Esophagus muscularis mucosa (tissue), 3 donors: Measurements from ENCODE around the gene LIFR.

ENCODE experiments used
- POLR2A ChIP-seq: fragments of 450-650 bp; IDR thresholded peaks from one replicate; pipeline ENCODE4 v1.6.1; 2017; ENCODE audit warnings: antibody characterized with exemption, moderate library complexity, mild to moderate bottlenecking, low read depth
- POLR2AphosphoS5 ChIP-seq, 2 donors: sonication (generic); formaldehyde crosslinking; IDR thresholded peaks; one replicate each; pipeline ENCODE4 v1.6.1; 2017; ENCODE audit warnings: antibody characterized with exemption in 2 of 2
- TF ChIP-seq, protein P1 (sequence below), 3 experiments: fragments of 200-600 bp in 2 of 3; fragments of 450-650 bp in 1 of 3; sonication (generic) in 2 of 3; IDR thresholded peaks; one replicate each; pipeline ENCODE4 v1.5.1; 2017 to 2019; ENCODE audit warnings: antibody characterized with exemption in 3 of 3, mild to moderate bottlenecking in 2 of 3, moderate library complexity in 1 of 3

DNA sequence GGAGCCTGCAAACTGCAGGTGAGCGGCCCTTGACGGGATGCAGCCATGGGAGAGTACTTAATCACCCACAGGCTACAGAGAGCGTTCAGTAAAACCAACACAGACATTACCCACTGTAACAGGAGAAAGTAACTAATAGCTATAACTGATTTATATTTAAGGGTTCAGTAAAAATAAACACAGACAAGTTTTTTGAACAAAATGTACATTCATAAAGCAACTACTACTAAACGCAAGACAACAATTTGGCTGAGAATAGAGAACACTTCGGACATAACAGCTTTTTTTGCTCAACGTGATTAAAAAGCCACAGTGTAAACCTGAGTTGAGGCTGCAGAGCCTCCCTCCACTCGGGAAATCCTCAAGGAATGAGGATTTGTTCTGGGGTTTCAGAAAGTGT lies 61.7 kb downstream of the LIFR start:
- TF ChIP-seq, protein P1, sequence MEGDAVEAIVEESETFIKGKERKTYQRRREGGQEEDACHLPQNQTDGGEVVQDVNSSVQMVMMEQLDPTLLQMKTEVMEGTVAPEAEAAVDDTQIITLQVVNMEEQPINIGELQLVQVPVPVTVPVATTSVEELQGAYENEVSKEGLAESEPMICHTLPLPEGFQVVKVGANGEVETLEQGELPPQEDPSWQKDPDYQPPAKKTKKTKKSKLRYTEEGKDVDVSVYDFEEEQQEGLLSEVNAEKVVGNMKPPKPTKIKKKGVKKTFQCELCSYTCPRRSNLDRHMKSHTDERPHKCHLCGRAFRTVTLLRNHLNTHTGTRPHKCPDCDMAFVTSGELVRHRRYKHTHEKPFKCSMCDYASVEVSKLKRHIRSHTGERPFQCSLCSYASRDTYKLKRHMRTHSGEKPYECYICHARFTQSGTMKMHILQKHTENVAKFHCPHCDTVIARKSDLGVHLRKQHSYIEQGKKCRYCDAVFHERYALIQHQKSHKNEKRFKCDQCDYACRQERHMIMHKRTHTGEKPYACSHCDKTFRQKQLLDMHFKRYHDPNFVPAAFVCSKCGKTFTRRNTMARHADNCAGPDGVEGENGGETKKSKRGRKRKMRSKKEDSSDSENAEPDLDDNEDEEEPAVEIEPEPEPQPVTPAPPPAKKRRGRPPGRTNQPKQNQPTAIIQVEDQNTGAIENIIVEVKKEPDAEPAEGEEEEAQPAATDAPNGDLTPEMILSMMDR (IDR thresholded peaks at IDR 0.05): no peak
- TF ChIP-seq POLR2A: no peak
- no peak for TF ChIP-seq POLR2AphosphoS5 (IDR thresholded peaks at IDR 0.05)
